Endodermal cell (in vitro differentiated cells): ENCODE measurements around the gene GAS6. TPM values are rescaled to one million over a fixed set of nuclear protein-coding genes. Genes with fewer than 3 reads are reported as not detected.

ENCODE experiments used
- DNase-seq: peaks from one replicate; pipeline ENCODE4 v3.0.0-alpha.2; 2017
- H3K27ac ChIP-seq: 2 replicates; pipeline ENCODE4 v1.5.1; 2013; ENCODE audit warnings: mild to moderate bottlenecking, low read depth, low read length, moderate library complexity
- H3K27me3 ChIP-seq: 2 replicates; pipeline ENCODE4 v1.6.1; 2013; ENCODE audit warnings: mild to moderate bottlenecking, low read length, moderate library complexity; ENCODE audit not compliant: insufficient read depth, control insufficient read depth, poor library complexity, severe bottlenecking
- H3K36me3 ChIP-seq: 2 replicates; pipeline ENCODE4 v1.7.0; 2013; ENCODE audit warnings: mild to moderate bottlenecking, low read length, moderate library complexity; ENCODE audit not compliant: control insufficient read depth, insufficient read depth
- H3K4me1 ChIP-seq: one replicate; pipeline ENCODE4 v1.7.0; 2013; ENCODE audit warnings: low read length; ENCODE audit not compliant: control insufficient read depth, insufficient read depth
- H3K4me3 ChIP-seq: 2 replicates; pipeline ENCODE4 v1.5.1; 2013; ENCODE audit warnings: mild to moderate bottlenecking, low read length, moderate library complexity
- H3K9ac ChIP-seq: 2 replicates; pipeline ENCODE4 v1.6.1; 2013; ENCODE audit warnings: mild to moderate bottlenecking, low read length, moderate library complexity; ENCODE audit not compliant: poor library complexity, severe bottlenecking; ENCODE audit errors: extremely low read depth
- H3K9me3 ChIP-seq: 2 replicates; pipeline ENCODE4 v1.6.1; 2013; ENCODE audit warnings: mild to moderate bottlenecking, low read length, moderate library complexity; ENCODE audit not compliant: control insufficient read depth
- H3K27ac Mint-ChIP-seq: 2 replicates; pipeline ENCODE4 v1.8.0; 2020; ENCODE audit warnings: mixed read lengths
- H3K27me3 Mint-ChIP-seq: 2 replicates; pipeline ENCODE4 v1.8.0; 2021; ENCODE audit warnings: mild to moderate bottlenecking, mixed read lengths; ENCODE audit not compliant: insufficient read depth
- H3K36me3 Mint-ChIP-seq: 2 replicates; pipeline ENCODE4 v1.8.0; 2020; ENCODE audit warnings: low read depth, mixed read lengths
- H3K4me1 Mint-ChIP-seq: 2 replicates; pipeline ENCODE4 v1.8.0; 2020; ENCODE audit warnings: mixed read lengths
- H3K4me3 Mint-ChIP-seq: 2 replicates; pipeline ENCODE4 v1.8.0; 2020; ENCODE audit warnings: mild to moderate bottlenecking, moderate library complexity, mixed read lengths
- H3K9me3 Mint-ChIP-seq: 2 replicates; pipeline ENCODE4 v1.8.0; 2020; ENCODE audit warnings: mild to moderate bottlenecking, mixed read lengths
- WGBS, 2 experiments: methylation state at CpG; one replicate each; pipeline versions ENCODE4 v1.1.5 to v1.1.7; 2013; ENCODE audit warnings: missing lambda C conversion rate in 2 of 2, mixed read lengths in 1 of 2; ENCODE audit not compliant: insufficient coverage in 1 of 2, insufficient read length in 1 of 2; 5-methylcytosine and 5-hydroxymethylcytosine counted together
- total RNA-seq, 2 donors: library from RNA; stranded (reverse); fragmentation: NEBNext Ultra II Directional in 1 of 2; extraction: Animal tissue kit (Norgen Biotek cat#: 25700) in 1 of 2; gene quantifications; 2 replicates in 1 of 2; 3 replicates in 1 of 2; pipeline ENCODE4 v1.2.1, GENCODE V29; 2021
- TF ChIP-seq, protein P1 (sequence below): fragments of 200-600 bp; sonication (generic); conservative IDR thresholded peaks from 2 replicates; pipeline ENCODE4 v1.5.0; 2021; ENCODE audit warnings: antibody characterized with exemption, mild to moderate bottlenecking

GAS6 gene
- total RNA-seq, 2 donors from 2014 or later = 45.7 to 49.6 TPM

- WGBS, 2 experiments = 38 to 45% methylated on average over 11 to 12 of the region's 12 CpGs
- Histone ChIP-seq H3K27ac (peak overlapping the region; percentile 70), H3K4me3 (peak overlapping the region; percentile 68), H3K27me3 (peaks cover 12% of the 10 kb centered on the region), H3K9ac (peak overlapping the region; percentile 77), H3K36me3 (peaks cover 8% of the 10 kb centered on the region), H3K4me1 (peaks cover 19% of the 10 kb centered on the region), H3K9me3 (no peaks in the 10 kb centered on the region)
- Mint-ChIP-seq H3K4me3 (peak overlapping the region; percentile 65), H3K36me3 (no peaks in the 10 kb centered on the region), H3K27me3 (peaks cover 12% of the 10 kb centered on the region), H3K27ac (peak overlapping the region; percentile 99), H3K4me1 (peaks cover 44% of the 10 kb centered on the region), H3K9me3 (no peaks in the 10 kb centered on the region)
- DNase-seq = peak; percentile 74
- TF ChIP-seq, protein P1, sequence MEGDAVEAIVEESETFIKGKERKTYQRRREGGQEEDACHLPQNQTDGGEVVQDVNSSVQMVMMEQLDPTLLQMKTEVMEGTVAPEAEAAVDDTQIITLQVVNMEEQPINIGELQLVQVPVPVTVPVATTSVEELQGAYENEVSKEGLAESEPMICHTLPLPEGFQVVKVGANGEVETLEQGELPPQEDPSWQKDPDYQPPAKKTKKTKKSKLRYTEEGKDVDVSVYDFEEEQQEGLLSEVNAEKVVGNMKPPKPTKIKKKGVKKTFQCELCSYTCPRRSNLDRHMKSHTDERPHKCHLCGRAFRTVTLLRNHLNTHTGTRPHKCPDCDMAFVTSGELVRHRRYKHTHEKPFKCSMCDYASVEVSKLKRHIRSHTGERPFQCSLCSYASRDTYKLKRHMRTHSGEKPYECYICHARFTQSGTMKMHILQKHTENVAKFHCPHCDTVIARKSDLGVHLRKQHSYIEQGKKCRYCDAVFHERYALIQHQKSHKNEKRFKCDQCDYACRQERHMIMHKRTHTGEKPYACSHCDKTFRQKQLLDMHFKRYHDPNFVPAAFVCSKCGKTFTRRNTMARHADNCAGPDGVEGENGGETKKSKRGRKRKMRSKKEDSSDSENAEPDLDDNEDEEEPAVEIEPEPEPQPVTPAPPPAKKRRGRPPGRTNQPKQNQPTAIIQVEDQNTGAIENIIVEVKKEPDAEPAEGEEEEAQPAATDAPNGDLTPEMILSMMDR = no peak
These were observed 3.7 kb downstream of the GAS6 start for GRCh38 chr13:113860051-113860664.

DNA sequence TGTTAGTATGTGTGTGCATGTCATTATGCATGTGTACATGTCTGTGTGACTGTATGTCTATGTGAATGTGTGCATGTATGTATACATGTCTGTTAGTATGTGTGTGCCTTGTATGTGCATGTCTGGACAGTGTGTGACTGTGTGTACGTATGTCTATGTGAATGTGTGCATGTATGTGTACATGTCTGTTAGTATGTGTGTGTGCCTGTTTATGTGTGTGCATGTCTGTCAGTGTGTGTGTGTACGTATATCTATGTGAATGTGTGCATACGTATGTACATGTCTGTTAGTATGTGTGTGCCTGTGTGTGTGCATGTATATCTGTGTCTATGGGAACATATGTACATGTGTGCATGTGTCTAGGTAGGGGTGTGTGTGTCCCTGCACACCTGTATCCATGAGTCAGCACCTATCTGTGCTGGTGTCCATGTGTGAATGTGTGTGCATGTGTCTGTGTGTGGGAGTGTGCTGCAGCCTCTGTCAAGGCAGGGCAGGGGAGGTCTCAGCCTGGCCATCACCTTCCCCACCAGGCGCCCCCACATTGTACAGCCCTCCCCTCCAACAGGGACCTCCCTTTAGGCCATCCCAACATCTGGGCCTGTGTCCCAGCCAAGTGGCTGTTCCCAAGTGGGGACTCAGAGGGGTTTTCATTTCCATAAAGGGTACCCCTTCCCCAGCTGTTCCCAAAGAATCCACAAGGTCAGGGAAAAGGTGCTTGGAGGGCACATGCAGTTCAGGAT is 4.4 kb downstream of the GAS6 start:
- TF ChIP-seq, protein P1 = no peak
- H3K4me3 Mint-ChIP-seq = peak overlapping the region; percentile 65
- peaks cover 5% of the 10 kb centered on the region for H3K27me3 ChIP-seq
- H3K9ac ChIP-seq = peak overlapping the region; percentile 77
- no peaks in the 10 kb centered on the region for H3K9me3 ChIP-seq
- H3K27me3 Mint-ChIP-seq = peaks cover 5% of the 10 kb centered on the region
- H3K4me1 Mint-ChIP-seq = peaks cover 44% of the 10 kb centered on the region
- H3K36me3 ChIP-seq = peaks cover 8% of the 10 kb centered on the region
- peak overlapping the region; percentile 51 for H3K4me3 ChIP-seq
- H3K36me3 Mint-ChIP-seq = no peaks in the 10 kb centered on the region
- no peaks in the 10 kb centered on the region for H3K9me3 Mint-ChIP-seq
- no peak for DNase-seq
- peaks cover 19% of the 10 kb centered on the region for H3K4me1 ChIP-seq
- peak overlapping the region; percentile 99 for H3K27ac Mint-ChIP-seq
- WGBS, 2 experiments = 80 to 92% methylated on average over 4 of the region's 4 CpGs
- peak overlapping the region; percentile 70 for H3K27ac ChIP-seq

- peaks cover 50% of the 10 kb centered on the region for H3K4me1 Mint-ChIP-seq
- no peaks in the 10 kb centered on the region for H3K9me3 Mint-ChIP-seq
- Histone ChIP-seq H3K27ac (no peak overlapping the region), H3K27me3 (no peaks in the 10 kb centered on the region), H3K9me3 (no peaks in the 10 kb centered on the region), H3K4me3 (no peak overlapping the region), H3K36me3 (peaks cover 8% of the 10 kb centered on the region), H3K4me1 (peaks cover 19% of the 10 kb centered on the region), H3K9ac (no peak overlapping the region)
- WGBS, 2 experiments = 89 to 91% methylated on average over 17 to 20 of the region's 20 CpGs
- peak; percentile 52 for DNase-seq
- H3K4me3 Mint-ChIP-seq = no peak overlapping the region
- H3K36me3 Mint-ChIP-seq = no peaks in the 10 kb centered on the region
- TF ChIP-seq, protein P1 = no peak
- no peaks in the 10 kb centered on the region for H3K27me3 Mint-ChIP-seq
- no peak overlapping the region for H3K27ac Mint-ChIP-seq
These were observed 6.2 kb downstream of the GAS6 start for GRCh38 chr13:113857531-113858195.
